MCF 10A (cell line): Measurements from ENCODE around the gene SYNE1. TPM values are rescaled to one million over a fixed set of nuclear protein-coding genes. Genes with fewer than 3 reads are reported as not detected.

Experiments
- BruUV-seq: library from RNA; stranded (reverse); fragments of 400-500 nt; replicated peaks from 2 replicates; lab custom pipeline; 2021; lab: Mats Ljungman, UMichigan
- CTCF ChIA-PET: fragments of 300-600 bp; sonication (Branson Sonifier 250); formaldehyde crosslinking; extraction: SDS; loops from one replicate; lab custom pipeline; 2021; ENCODE audit warnings: antibody characterized with exemption, inconsistent platforms; lab: Yijun Ruan, JAX
- POLR2A ChIA-PET: fragments of 300-600, 350-650 bp; sonication (Branson Sonifier 250); formaldehyde crosslinking; extraction: SDS; loops from one replicate; lab custom pipeline; 2020; ENCODE audit warnings: antibody characterized with exemption, inconsistent platforms; lab: Yijun Ruan, JAX
- DNase-seq: peaks from one replicate; pipeline ENCODE4 v3.0.0-alpha.2; 2018; ENCODE audit not compliant: unreplicated experiment
- H3K27ac Mint-ChIP-seq: one replicate; pipeline ENCODE4 v1.8.0; 2022; ENCODE audit warnings: mild to moderate bottlenecking, low read depth, mixed read lengths; ENCODE audit not compliant: unreplicated experiment
- H3K27me3 Mint-ChIP-seq: one replicate; pipeline ENCODE4 v1.8.0; 2022; ENCODE audit warnings: mixed read lengths; ENCODE audit not compliant: insufficient read depth, unreplicated experiment
- H3K36me3 Mint-ChIP-seq: one replicate; pipeline ENCODE4 v1.8.0; 2022; ENCODE audit warnings: mild to moderate bottlenecking, moderate library complexity, mixed read lengths; ENCODE audit not compliant: insufficient read depth, unreplicated experiment
- H3K4me1 Mint-ChIP-seq: one replicate; pipeline ENCODE4 v1.8.0; 2022; ENCODE audit warnings: mixed read lengths; ENCODE audit not compliant: insufficient read depth, unreplicated experiment
- H3K4me3 Mint-ChIP-seq: one replicate; pipeline ENCODE4 v1.8.0; 2022; ENCODE audit warnings: mild to moderate bottlenecking, moderate library complexity, mixed read lengths; ENCODE audit not compliant: unreplicated experiment
- H3K9me3 Mint-ChIP-seq: one replicate; pipeline ENCODE4 v1.8.0; 2022; ENCODE audit warnings: mixed read lengths; ENCODE audit not compliant: unreplicated experiment
- CTCF ChIP-seq: fragments of 200-600 bp; IDR thresholded peaks from one replicate; pipeline ENCODE4 v1.8.0; 2022; ENCODE audit warnings: antibody characterized with exemption, mild to moderate bottlenecking; ENCODE audit not compliant: unreplicated experiment
- intact Hi-C: fragments of 100-400 bp; cut with micrococcal nuclease; formaldehyde crosslinking; loops from 2 replicates; pipeline ENCODE4 v1.14.1; 2022
- total RNA-seq: library from RNA; stranded (reverse); gene quantifications from 2 replicates; pipeline ENCODE4 v1.2.3, GENCODE V29; 2022

Gene SYNE1
- total RNA-seq, 1 experiment from 2014 or later, result 25.4 TPM

DNA sequence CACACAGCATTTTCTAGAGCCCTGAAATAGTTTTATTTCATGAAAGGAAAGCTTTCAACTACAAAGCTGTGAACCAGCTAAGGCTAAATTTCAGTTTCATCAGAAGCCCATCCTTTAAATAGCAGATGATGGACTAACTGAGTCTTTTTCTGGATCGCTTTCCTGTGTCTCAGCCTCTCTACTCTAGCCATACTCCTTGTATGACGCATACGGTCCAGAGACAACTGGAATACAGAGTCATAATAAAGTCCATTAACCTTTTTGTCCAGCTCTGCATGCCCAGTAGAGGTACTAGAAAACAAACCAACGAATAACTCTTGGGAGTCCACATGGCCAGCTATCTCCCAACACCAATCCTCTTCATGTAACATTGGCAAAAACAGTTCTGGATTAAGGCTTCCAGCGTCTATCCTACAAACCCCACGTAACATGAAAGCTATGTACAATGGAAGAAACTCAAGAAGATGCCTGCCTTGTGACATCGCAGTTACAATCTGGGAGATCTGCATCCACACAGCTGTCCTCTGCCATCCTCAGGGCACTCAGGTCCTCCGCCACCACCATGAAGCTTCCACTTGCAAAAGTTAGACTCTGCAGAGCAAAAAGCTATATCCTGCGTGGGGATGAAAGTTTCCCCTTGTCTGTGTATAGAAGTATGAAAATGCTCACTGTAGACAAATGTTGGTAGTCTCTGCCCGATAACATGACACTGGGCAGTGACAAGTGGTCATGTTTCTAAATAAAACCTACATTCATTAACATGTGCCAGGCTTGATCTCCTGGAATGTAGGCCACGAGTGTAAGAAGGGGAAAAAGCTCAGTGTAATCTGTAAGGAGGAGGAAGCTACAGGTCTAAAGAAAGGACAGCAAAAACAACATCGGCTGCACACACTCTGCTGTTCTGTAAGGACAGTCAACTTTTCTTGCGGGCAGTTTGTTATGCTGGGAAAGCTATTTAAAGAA lies 469.2 kb downstream of the SYNE1 start:
- no peak for DNase-seq
- CTCF ChIA-PET, result interaction anchor here (0.6 to 0.9 kb wide), 2 partner anchors 43 to 474 kb away, joined by 3 to 4 read pairs; no protein-coding TSS in a partner anchor
- Mint-ChIP-seq H3K27me3 (no peaks in the 10 kb centered on the region), H3K27ac (no peak overlapping the region), H3K4me3 (no peak overlapping the region), H3K9me3 (no peaks in the 10 kb centered on the region), H3K36me3 (no peaks in the 10 kb centered on the region), H3K4me1 (no peaks in the 10 kb centered on the region)
- BruUV-seq, result no TSS peak
- intact Hi-C loops, result no loop called here
- TF ChIP-seq CTCF, result no peak
- POLR2A ChIA-PET, result interaction anchor here (0.6 kb wide), 1 partner anchor 20 kb away, joined by 3 read pairs; no protein-coding TSS in a partner anchor

GRCh38 chr6:152166897-152167296 lies 470.3 kb downstream of the SYNE1 start:
- ChIA-PET POLR2A (no interaction called here), CTCF (interaction anchor here (0.7 kb wide), 1 partner anchor 483 kb away, joined by 4 read pairs; no protein-coding TSS in a partner anchor)
- no peak for DNase-seq
- no peak for TF ChIP-seq CTCF
- no peak overlapping the region for H3K27ac Mint-ChIP-seq
- no peaks in the 10 kb centered on the region for H3K4me1 Mint-ChIP-seq
- BruUV-seq, result no TSS peak
- H3K9me3 Mint-ChIP-seq, result no peaks in the 10 kb centered on the region
- H3K4me3 Mint-ChIP-seq, result no peak overlapping the region
- intact Hi-C loops, result no loop called here
- H3K36me3 Mint-ChIP-seq, result no peaks in the 10 kb centered on the region
- H3K27me3 Mint-ChIP-seq, result no peaks in the 10 kb centered on the region

GRCh38 chr6:152166497-152166896 lies 470.7 kb downstream of the SYNE1 start:
- TF ChIP-seq CTCF, result no peak
- no peak for DNase-seq
- H3K27me3 Mint-ChIP-seq, result no peaks in the 10 kb centered on the region
- no peaks in the 10 kb centered on the region for H3K9me3 Mint-ChIP-seq
- ChIA-PET CTCF (interaction anchor here (0.7 kb wide), 1 partner anchor 483 kb away, joined by 4 read pairs; no protein-coding TSS in a partner anchor), POLR2A (no interaction called here)
- H3K4me1 Mint-ChIP-seq, result no peaks in the 10 kb centered on the region
- BruUV-seq, result no TSS peak
- no peak overlapping the region for H3K27ac Mint-ChIP-seq
- H3K4me3 Mint-ChIP-seq, result no peak overlapping the region
- intact Hi-C loops, result no loop called here
- H3K36me3 Mint-ChIP-seq, result no peaks in the 10 kb centered on the region

- TF ChIP-seq CTCF, result no peak
- intact Hi-C loops, result no loop called here
- no peaks in the 10 kb centered on the region for H3K36me3 Mint-ChIP-seq
- CTCF ChIA-PET, result interaction anchor here (0.6 kb wide), 1 partner anchor 411 kb away, joined by 3 read pairs; no protein-coding TSS in a partner anchor
- POLR2A ChIA-PET, result no interaction called here
- H3K9me3 Mint-ChIP-seq, result no peaks in the 10 kb centered on the region
- H3K4me3 Mint-ChIP-seq, result no peak overlapping the region
- BruUV-seq, result no TSS peak
- H3K4me1 Mint-ChIP-seq, result no peaks in the 10 kb centered on the region
- H3K27ac Mint-ChIP-seq, result no peak overlapping the region
- DNase-seq, result no peak
- H3K27me3 Mint-ChIP-seq, result no peaks in the 10 kb centered on the region
These were observed 472.2 kb downstream of the SYNE1 start for GRCh38 chr6:152164957-152165356.
